HG02763 (cell line): ENCODE data around the gene EFNA5.
A peak's percentile ranks its signal among the peaks of the same experiment; 100 is the strongest.

Experiments used
- ATAC-seq: cut with Tn5 transposase; IDR thresholded peaks from one replicate; pipeline ENCODE4 v1.9.1; 2021; ENCODE audit warnings: mild to moderate bottlenecking, moderate library complexity; ENCODE audit not compliant: unreplicated experiment

Gene EFNA5

GRCh38 chr5:107380654-107381053, 290.1 kb downstream of the EFNA5 start:
- no peak for ATAC-seq

DNA sequence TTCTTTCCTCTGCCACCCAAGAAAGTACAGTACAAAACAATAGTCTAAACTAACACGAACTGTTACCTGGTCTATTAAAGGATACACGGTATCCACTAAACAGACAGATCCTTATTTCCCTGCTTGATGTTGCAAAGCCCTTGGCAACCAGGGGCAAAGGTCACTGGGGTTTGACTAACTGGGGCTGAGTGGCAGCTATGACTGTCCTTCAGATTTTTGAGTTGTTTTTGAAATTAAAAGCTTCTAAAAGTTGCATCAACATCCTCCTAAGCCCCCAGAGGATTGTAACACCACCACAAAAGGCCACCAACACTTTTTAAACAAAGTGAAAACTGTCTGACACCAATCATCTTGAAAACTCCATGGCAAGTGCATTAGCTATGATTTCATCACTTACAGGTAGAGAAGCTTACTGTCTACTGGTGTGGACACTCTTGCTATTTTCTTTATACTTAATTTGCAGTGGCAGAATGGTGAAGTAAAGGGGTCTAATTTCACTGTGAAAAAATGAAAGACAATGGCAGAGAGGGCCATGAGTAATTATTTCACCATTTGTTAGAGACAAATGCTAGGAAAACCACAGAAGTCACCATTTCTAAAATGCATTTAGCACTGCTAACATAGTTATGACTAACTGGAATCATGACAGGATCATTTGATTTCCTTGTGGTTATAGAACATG, 292.4 kb downstream of the EFNA5 start:
- ATAC-seq: no peak

GRCh38 chr5:107377277-107377609, 293.5 kb downstream of the EFNA5 start:
- ATAC-seq: no peak

DNA sequence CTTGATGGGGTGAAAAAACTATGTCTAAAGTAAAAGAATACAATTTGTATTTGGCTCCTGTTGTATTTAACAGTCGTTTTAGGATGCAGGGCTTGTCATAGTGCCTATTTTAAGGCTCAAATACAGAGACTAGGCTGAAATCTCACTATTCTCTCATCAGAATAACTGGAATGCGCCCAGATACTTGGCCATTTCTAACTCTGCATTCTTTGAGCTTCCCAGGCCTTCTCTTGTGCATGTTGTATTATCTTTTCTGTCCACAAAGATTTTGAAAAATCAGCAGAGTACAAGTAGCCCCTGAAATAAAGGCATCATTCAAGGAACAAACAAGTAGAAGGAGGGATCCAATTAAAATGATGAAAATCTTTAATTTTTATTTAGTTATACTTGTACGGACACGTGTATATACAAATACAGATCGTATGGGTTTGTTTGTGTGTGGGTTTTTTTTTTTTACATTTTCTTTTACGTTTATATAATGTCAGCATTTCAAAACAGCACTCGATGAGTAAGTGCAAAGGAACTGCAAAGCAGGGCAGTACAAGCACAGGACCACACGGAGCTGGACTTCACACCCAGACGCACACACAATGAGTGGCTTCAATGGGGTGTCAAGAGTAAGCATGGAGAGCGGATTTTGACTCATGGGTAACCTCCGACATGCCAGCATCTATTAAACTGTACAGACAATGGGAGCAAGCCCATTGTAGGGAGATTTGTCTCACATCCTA, 294.0 kb downstream of the EFNA5 start:
- ATAC-seq: no peak

- peak; percentile 81 for ATAC-seq
These were observed 297.0 kb downstream of the EFNA5 start for GRCh38 chr5:107373549-107374263.

GRCh38 chr5:107372723-107373450, 297.9 kb downstream of the EFNA5 start:
- ATAC-seq: no peak

GRCh38 chr5:107370396-107370968, 300.3 kb downstream of the EFNA5 start:
- ATAC-seq: no peak

GRCh38 chr5:107369622-107370021, 301.1 kb downstream of the EFNA5 start:
- ATAC-seq: no peak

GRCh38 chr5:107368615-107369014, 302.1 kb downstream of the EFNA5 start:
- no peak for ATAC-seq

GRCh38 chr5:107367939-107368338, 302.8 kb downstream of the EFNA5 start:
- ATAC-seq: no peak

DNA sequence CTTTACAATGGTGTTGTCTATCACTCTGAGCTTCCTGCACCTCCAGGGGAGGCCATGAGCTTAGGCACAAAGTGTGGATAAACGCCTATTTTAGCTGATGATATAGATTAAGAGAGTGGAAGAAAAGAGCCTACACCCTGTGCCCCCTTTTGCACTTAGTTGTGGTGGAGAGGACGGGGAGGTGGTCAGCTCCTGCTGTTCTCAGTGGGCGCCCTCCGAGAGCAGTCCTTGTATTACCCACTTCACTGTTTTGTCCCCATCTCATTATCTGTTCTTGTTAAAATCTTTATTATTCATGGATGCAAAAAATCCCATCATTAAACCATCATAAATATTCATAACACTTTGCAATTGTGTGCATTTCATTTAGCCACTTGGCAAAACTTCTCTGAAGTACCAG, 303.3 kb downstream of the EFNA5 start:
- no peak for ATAC-seq

- ATAC-seq: no peak
These were observed 305.2 kb downstream of the EFNA5 start for GRCh38 chr5:107365320-107366109.

DNA sequence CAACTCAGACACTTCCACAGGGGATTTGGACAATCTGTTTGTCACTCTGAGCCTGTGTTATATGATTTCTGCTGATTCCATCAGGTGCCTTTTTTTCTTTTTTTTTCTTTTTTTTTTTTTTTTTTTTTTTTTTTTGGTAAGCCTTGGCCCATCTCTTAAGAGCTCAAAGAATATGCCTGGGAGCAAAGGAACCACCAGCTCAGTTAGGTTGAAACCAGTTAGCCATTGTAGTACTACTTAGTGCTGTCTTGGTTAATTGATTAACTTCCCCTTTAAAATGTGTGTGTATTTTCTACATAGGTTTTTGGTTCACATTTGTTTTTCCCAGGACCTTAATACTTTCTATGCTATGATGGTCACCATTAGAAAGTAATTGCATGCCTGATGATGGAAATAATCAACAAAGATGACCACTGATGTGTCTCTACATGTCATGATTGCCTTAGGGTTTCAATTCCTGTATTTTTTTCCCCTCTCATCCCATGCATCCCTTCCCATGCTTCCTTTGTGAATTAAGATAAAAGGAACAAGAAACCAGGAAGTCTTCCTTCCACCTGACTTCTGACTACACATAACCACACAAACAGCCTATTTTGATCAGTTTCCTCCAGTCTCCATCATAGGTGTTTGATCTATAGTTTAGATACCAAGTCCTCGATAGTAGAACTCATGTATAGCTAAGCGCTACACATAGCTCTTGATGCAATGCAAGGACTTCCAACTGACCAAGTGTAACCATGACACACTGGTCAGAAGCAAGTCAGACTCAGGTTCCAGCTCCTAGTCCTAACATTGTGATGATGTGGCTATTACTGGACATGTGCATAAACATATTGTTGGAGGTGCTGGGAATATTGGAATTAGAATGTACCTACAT, 306.1 kb downstream of the EFNA5 start:
- no peak for ATAC-seq

- no peak for ATAC-seq
These were observed 307.0 kb downstream of the EFNA5 start for GRCh38 chr5:107363768-107364167.

GRCh38 chr5:107361945-107362344, 308.8 kb downstream of the EFNA5 start:
- ATAC-seq: no peak

DNA sequence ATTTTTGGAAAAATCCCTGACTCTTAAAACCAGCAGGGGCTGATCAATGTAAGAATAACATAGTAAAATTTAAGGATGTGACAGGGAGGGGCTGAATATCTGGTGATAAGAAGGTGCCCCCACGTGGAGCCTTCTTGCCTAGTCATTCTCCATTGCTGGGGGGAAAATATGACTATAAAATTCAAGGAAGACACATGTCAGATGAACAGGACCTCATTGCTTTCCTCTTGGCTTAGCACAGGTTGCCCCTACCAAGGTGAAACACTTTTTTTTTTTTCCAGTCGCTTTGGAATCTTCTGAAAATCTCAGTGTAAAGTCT, 310.9 kb downstream of the EFNA5 start:
- ATAC-seq: no peak

DNA sequence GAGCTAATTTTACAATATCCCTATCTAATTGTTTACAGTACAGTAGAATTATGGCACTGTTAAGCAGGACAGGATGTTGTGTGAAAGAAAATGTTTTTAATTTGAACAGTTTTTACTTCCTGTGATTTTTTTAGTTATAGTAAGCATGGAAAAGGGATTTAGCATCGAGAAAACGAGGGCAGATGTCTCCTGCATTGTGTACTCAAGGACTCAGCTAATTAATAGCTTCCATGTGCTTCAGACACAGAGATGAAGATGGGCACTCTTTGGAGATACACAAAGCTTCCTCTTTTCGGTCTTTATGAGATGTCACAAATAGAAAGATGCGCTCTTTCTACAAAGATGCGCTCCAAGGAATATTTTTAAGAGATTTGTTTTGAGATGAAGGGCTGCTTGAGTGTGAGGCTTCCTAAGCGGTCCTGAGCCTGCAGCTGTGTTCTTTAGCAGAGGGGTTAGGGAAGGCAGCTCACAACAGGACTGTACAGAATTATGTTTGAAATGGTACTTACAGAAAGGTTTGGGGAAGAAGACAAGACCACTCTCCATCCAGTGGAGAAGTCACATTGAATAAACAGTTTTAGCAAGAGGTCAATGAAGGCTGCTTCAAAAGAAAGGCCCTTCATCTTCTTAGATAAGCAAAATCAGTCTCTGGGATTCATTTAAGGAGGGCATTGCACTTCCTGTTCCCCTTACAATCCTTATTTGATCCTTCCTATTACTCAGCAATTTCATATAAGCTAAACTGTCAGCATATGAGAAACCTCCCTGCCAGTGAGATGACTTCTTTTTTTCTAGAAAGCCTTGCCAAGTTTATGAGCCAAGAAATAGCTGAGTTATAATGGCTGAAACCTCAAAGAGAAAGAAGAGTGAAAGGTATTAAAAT, 311.5 kb downstream of the EFNA5 start:
- ATAC-seq: no peak

DNA sequence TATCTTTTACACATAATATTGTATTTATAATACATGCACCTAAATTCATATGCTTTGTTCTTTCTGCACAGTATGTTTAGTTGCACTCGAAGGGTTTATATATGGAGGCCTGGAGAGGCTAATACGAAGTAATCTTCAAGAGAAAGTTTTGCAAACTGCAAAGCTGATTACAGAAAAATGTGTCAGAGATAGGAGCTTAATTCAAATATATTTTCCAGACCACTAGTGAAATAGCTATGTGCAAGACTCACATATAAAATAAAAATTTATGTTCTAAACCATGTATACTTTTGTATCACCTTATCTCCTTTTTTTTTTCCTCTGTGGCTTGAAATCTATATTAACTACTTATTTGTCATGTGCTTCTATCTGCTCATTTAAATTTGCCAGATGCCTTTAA, 313.8 kb downstream of the EFNA5 start:
- no peak for ATAC-seq

GRCh38 chr5:107352576-107352975, 318.2 kb downstream of the EFNA5 start:
- no peak for ATAC-seq
